Erythroblast (primary cell): ENCODE measurements around the gene MACROD2.

Experiments
- GATA1 ChIP-seq: IDR thresholded peaks from 2 replicates; pipeline ENCODE4 v1.6.1; 2011; ENCODE audit warnings: low read depth, mild to moderate bottlenecking, control low read depth, low read length, moderate library complexity
- POLR2A ChIP-seq: IDR thresholded peaks from 2 replicates; pipeline ENCODE4 v1.6.1; 2011; ENCODE audit warnings: mild to moderate bottlenecking, low read length

DNA sequence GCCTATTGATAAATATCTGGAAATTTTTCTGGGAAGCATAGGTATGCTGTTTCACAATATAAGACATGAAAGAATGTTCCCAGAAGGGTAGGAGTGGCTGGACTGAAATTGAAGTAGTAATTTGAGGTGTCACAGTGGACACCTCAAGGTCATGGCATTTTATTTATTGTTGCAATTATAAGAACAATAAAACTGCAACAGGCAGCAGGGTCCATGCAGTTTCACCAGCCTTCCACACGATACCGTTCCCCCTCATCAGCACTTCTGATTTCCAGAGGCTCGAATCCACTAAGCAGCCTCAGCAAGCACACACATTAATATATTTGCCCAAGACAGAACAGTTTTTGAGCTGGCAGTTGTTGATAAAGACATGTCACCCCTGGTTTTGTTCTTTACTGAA is 1540.5 kb downstream of the MACROD2 start:
- TF ChIP-seq POLR2A: no peak
- TF ChIP-seq GATA1: no peak
